Naive B cell (primary cell): Measurements from ENCODE around the gene OR8G5. TPM values are rescaled to one million over a fixed set of nuclear protein-coding genes. Genes with fewer than 3 reads are reported as not detected.
"Not testable (repeated sequence)": the region's sequence is repeated elsewhere in the genome, so short reads cannot be mapped to it uniquely, and the experiment has no call there.

ENCODE experiments used
- ATAC-seq, 2 donors: fragments of 150-1000 bp; cut with Tn5 transposase; 2 replicates each; pipeline ENCODE4 v1.10.0; 2021; ENCODE audit warnings: low read depth in 2 of 2, mild to moderate bottlenecking in 2 of 2, moderate library complexity in 2 of 2
- DNase-seq: peaks from one replicate; pipeline ENCODE4 v3.0.0; 2022
- H3K27ac Mint-ChIP-seq, 6 donors: one replicate each; pipeline ENCODE4 v1.8.0; 2020 to 2022; ENCODE audit warnings: mild to moderate bottlenecking in 6 of 6, mixed read lengths in 6 of 6, moderate library complexity in 5 of 6, inconsistent platforms in 2 of 6
- H3K27me3 Mint-ChIP-seq, 3 donors: one replicate each; pipeline ENCODE4 v1.8.0; 2021 to 2022; ENCODE audit warnings: mixed read lengths in 3 of 3, mild to moderate bottlenecking in 1 of 3
- H3K36me3 Mint-ChIP-seq, 2 donors: one replicate each; pipeline ENCODE4 v1.8.0; 2020 to 2022; ENCODE audit warnings: mixed read lengths in 2 of 2, inconsistent platforms in 1 of 2, mild to moderate bottlenecking in 1 of 2
- H3K4me1 Mint-ChIP-seq, 3 donors: one replicate each; pipeline ENCODE4 v1.8.0; 2020 to 2022; ENCODE audit warnings: mixed read lengths in 3 of 3, inconsistent platforms in 1 of 3, mild to moderate bottlenecking in 1 of 3, moderate library complexity in 1 of 3
- H3K4me3 Mint-ChIP-seq, 8 donors: one replicate each; pipeline ENCODE4 v1.8.0; 2020 to 2022; ENCODE audit warnings: mild to moderate bottlenecking in 8 of 8, mixed read lengths in 8 of 8, moderate library complexity in 8 of 8, inconsistent platforms in 2 of 8
- H3K9me3 Mint-ChIP-seq, 7 donors: one replicate each; pipeline ENCODE4 v1.8.0; 2020 to 2022; ENCODE audit warnings: mixed read lengths in 7 of 7, mild to moderate bottlenecking in 5 of 7, inconsistent platforms in 2 of 7, moderate library complexity in 1 of 7
- polyA plus RNA-seq, 6 donors: library from polyadenylated mRNA; unstranded; fragments of 300-500 nt; fragmentation: Illumina TruSeq; gene quantifications; one replicate each; pipeline ENCODE4 v1.2.3, GENCODE V29; 2021; ENCODE audit warnings: low read depth in 6 of 6

The OR8G5 gene
- polyA plus RNA-seq, 6 donors from 2014 or later = not detected

DNA sequence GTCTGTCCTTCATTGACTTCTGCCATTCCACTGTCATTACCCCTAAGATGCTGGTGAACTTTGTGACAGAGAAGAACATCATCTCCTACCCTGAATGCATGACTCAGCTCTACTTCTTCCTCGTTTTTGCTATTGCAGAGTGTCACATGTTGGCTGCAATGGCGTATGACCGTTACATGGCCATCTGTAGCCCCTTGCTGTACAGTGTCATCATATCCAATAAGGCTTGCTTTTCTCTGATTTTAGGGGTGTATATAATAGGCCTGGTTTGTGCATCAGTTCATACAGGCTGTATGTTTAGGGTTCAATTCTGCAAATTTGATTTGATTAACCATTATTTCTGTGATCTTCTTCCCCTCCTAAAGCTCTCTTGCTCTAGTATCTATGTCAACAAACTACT is 6.3 kb upstream of the OR8G5 start:
- H3K27me3 Mint-ChIP-seq, ATAC-seq, DNase-seq, H3K36me3 Mint-ChIP-seq, H3K9me3 Mint-ChIP-seq, H3K4me1 Mint-ChIP-seq: not testable (repeated sequence)
- Mint-ChIP-seq H3K27ac (peak overlapping the region in 1 of 6 donors; percentile 76), H3K4me3 (peak overlapping the region in 1 of 8 donors; percentile 37)

GRCh38 chr11:124265041-124265440 is 8.9 kb downstream of the OR8G5 start:
- H3K27ac Mint-ChIP-seq = peak overlapping the region in 1 of 6 donors; percentile 11
- H3K4me3 Mint-ChIP-seq, ATAC-seq, H3K9me3 Mint-ChIP-seq, H3K36me3 Mint-ChIP-seq, H3K27me3 Mint-ChIP-seq, H3K4me1 Mint-ChIP-seq, DNase-seq: not testable (repeated sequence)

- not testable (repeated sequence) for H3K4me3 Mint-ChIP-seq, H3K4me1 Mint-ChIP-seq, H3K9me3 Mint-ChIP-seq, H3K27ac Mint-ChIP-seq, H3K36me3 Mint-ChIP-seq, H3K27me3 Mint-ChIP-seq, DNase-seq, ATAC-seq
Observed at GRCh38 chr11:124270886-124271285, 14.7 kb downstream of the OR8G5 start.

DNA sequence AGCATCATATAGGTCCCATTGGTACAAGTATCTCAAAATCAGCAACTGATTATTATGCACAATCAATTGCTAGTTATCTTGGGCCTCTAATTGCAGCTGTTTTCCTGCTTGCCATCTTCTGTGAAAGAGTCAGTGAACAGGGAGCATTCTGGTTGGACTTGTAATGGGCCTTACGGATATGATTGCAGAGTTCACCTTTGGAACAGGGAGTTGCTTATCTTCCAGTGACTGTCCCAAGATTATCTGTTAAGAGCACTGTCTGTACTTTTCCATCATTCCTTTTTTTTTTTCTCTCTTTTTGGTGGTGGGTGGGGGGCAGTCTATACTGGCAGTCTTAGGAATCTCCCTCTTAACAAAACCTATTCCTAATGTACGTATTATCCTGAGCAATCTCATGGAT is 17.8 kb downstream of the OR8G5 start:
- Mint-ChIP-seq H3K4me3 (no peak overlapping the region), H3K27me3 (peaks cover 0 to 20% (median 14%) of the 10 kb centered on the region in 3 donors), H3K9me3 (no peaks in the 10 kb centered on the region), H3K27ac (no peak overlapping the region), H3K4me1 (no peaks in the 10 kb centered on the region), H3K36me3 (no peaks in the 10 kb centered on the region)
- no peak for DNase-seq
- ATAC-seq = no peak

- no peak overlapping the region for H3K4me3 Mint-ChIP-seq
- no peak for DNase-seq
- peaks cover 0 to 7% (median 6%) of the 10 kb centered on the region in 7 donors for H3K9me3 Mint-ChIP-seq
- no peak for ATAC-seq
- no peaks in the 10 kb centered on the region for H3K4me1 Mint-ChIP-seq
- no peak overlapping the region for H3K27ac Mint-ChIP-seq
- H3K27me3 Mint-ChIP-seq = peaks cover 0 to 14% (median 8%) of the 10 kb centered on the region in 3 donors
- no peaks in the 10 kb centered on the region for H3K36me3 Mint-ChIP-seq
Observed at GRCh38 chr11:124276081-124276480, 19.9 kb downstream of the OR8G5 start.

DNA sequence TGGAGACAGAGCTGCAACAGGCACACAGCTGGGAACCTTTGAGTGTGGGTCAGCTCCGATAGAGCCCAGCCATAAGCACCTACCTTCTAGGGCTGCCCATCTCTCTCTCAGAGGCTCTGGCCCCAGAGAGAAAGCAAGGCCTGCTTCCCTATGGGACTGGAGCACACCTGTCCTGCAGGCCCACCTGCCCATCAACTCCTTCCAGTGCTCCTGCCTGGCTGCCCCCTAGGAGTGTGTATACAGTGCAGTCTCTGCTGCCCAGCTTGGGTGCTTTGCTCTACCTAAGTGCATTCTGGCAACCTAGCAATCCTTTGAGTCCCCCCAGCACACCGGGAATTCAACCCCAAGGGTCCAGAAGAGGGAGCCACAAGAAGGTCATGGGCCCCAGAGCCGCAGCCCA is 21.0 kb downstream of the OR8G5 start:
- no peak overlapping the region for H3K4me3 Mint-ChIP-seq
- peaks cover 0 to 18% (median 8%) of the 10 kb centered on the region in 3 donors for H3K27me3 Mint-ChIP-seq
- ATAC-seq (no peak), DNase-seq (no peak)
- peaks cover 0 to 5% of the 10 kb centered on the region in 2 donors for H3K36me3 Mint-ChIP-seq
- H3K4me1 Mint-ChIP-seq = no peaks in the 10 kb centered on the region
- no peak overlapping the region for H3K27ac Mint-ChIP-seq
- peaks cover 6 to 18% (median 10%) of the 10 kb centered on the region in 7 donors for H3K9me3 Mint-ChIP-seq

GRCh38 chr11:124277804-124278203 is 21.6 kb downstream of the OR8G5 start:
- Mint-ChIP-seq H3K9me3 (peaks cover 6 to 23% (median 10%) of the 10 kb centered on the region in 7 donors), H3K4me3 (no peak overlapping the region), H3K27me3 (peaks cover 0 to 18% (median 8%) of the 10 kb centered on the region in 3 donors), H3K36me3 (peaks cover 0 to 5% of the 10 kb centered on the region in 2 donors), H3K4me1 (no peaks in the 10 kb centered on the region), H3K27ac (peak overlapping the region in 1 of 6 donors; percentile 41)
- ATAC-seq (no peak), DNase-seq (no peak)

GRCh38 chr11:124278261-124278660 is 22.1 kb downstream of the OR8G5 start:
- ATAC-seq (no peak), DNase-seq (no peak)
- Mint-ChIP-seq H3K27ac (no peak overlapping the region), H3K4me1 (no peaks in the 10 kb centered on the region), H3K27me3 (peaks cover 0 to 18% (median 8%) of the 10 kb centered on the region in 3 donors), H3K36me3 (peaks cover 0 to 5% of the 10 kb centered on the region in 2 donors), H3K4me3 (no peak overlapping the region), H3K9me3 (peaks cover 7 to 26% (median 11%) of the 10 kb centered on the region in 7 donors)

- H3K27ac Mint-ChIP-seq = no peak overlapping the region
- ATAC-seq = peak in 1 of 2 donors; percentile 25
- H3K9me3 Mint-ChIP-seq = peaks cover 19 to 52% (median 20%) of the 10 kb centered on the region in 7 donors
- peaks cover 0 to 9% (median 4%) of the 10 kb centered on the region in 3 donors for H3K4me1 Mint-ChIP-seq
- peak overlapping the region in 1 of 8 donors; percentile 18 for H3K4me3 Mint-ChIP-seq
- DNase-seq = no peak
- peaks cover 0 to 8% of the 10 kb centered on the region in 2 donors for H3K36me3 Mint-ChIP-seq
- H3K27me3 Mint-ChIP-seq = peaks cover 0 to 17% (median 0%) of the 10 kb centered on the region in 3 donors
Observed at GRCh38 chr11:124285610-124286344, 29.6 kb downstream of the OR8G5 start.

GRCh38 chr11:124294687-124295086 is 38.5 kb downstream of the OR8G5 start:
- Mint-ChIP-seq H3K27ac (no peak overlapping the region), H3K4me3 (no peak overlapping the region), H3K9me3 (peaks cover 4 to 9% (median 5%) of the 10 kb centered on the region in 7 donors), H3K4me1 (no peaks in the 10 kb centered on the region), H3K27me3 (peaks cover 3 to 16% (median 14%) of the 10 kb centered on the region in 3 donors), H3K36me3 (no peaks in the 10 kb centered on the region)
- DNase-seq (no peak), ATAC-seq (no peak)

DNA sequence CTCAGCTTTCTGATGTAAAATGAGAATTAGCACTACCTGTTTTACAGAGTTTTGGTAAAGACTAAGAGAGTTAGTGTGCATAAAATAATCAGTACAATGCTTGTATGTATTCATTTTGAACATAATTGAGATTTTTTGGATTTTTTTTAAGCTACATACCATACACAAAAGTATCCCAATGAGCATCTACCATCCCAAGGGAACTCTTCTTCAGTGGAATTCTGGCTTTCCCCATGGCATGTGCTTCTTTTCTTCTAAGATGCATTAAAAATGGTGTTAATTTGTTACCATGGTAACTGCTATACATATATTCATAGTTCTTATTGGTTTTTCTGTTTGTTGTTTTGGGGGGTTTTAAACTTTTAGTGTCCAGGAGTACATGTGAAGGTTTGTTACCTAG is 39.8 kb downstream of the OR8G5 start:
- Mint-ChIP-seq H3K27me3 (peaks cover 3 to 14% (median 4%) of the 10 kb centered on the region in 3 donors), H3K27ac (no peak overlapping the region), H3K36me3 (no peaks in the 10 kb centered on the region), H3K9me3 (peaks cover 0 to 12% (median 3%) of the 10 kb centered on the region in 7 donors), H3K4me3 (no peak overlapping the region), H3K4me1 (no peaks in the 10 kb centered on the region)
- ATAC-seq (no peak), DNase-seq (no peak)

- DNase-seq = no peak
- Mint-ChIP-seq H3K27ac (no peak overlapping the region), H3K27me3 (peaks cover 0 to 3% (median 2%) of the 10 kb centered on the region in 3 donors), H3K36me3 (no peaks in the 10 kb centered on the region), H3K9me3 (peaks cover 0 to 5% (median 0%) of the 10 kb centered on the region in 7 donors), H3K4me3 (no peak overlapping the region), H3K4me1 (no peaks in the 10 kb centered on the region)
- no peak for ATAC-seq
Observed at GRCh38 chr11:124297921-124298320, 41.7 kb downstream of the OR8G5 start.

- no peaks in the 10 kb centered on the region for H3K36me3 Mint-ChIP-seq
Observed at GRCh38 chr11:124301548-124301947, 45.4 kb downstream of the OR8G5 start.

More at GRCh38 chr11:124301548-124301947, 45.4 kb downstream of the OR8G5 start:
- H3K27ac Mint-ChIP-seq = no peak overlapping the region
- no peak for ATAC-seq
- DNase-seq = no peak
- H3K4me1 Mint-ChIP-seq = no peaks in the 10 kb centered on the region
- H3K4me3 Mint-ChIP-seq = no peak overlapping the region
- H3K9me3 Mint-ChIP-seq = peaks cover 0 to 5% (median 0%) of the 10 kb centered on the region in 7 donors
- H3K27me3 Mint-ChIP-seq = peaks cover 2 to 5% (median 3%) of the 10 kb centered on the region in 3 donors
